Activated T-helper 17 cell treated with anti-CD3 and anti-CD28 coated beads, Interleukin-2, amount 50 U/mL, for 72 hours (primary cell): ENCODE data around the gene DHRS7B. TPM values are rescaled to one million over a fixed set of nuclear protein-coding genes. Genes with fewer than 3 reads are reported as not detected.

Source experiments
- ATAC-seq: fragments of 150-1000 bp; cut with Tn5 transposase; replicated peaks from 2 replicates; pipeline ENCODE4 v1.10.0; 2021; ENCODE audit warnings: mild to moderate bottlenecking, moderate library complexity
- H3K27ac Mint-ChIP-seq: one replicate; pipeline ENCODE4 v1.8.0; 2022; ENCODE audit warnings: mixed read lengths
- H3K27me3 Mint-ChIP-seq: one replicate; pipeline ENCODE4 v1.8.0; 2022; ENCODE audit warnings: mixed read lengths
- H3K36me3 Mint-ChIP-seq: one replicate; pipeline ENCODE4 v1.8.0; 2022; ENCODE audit warnings: low read depth, mild to moderate bottlenecking, mixed read lengths
- H3K4me1 Mint-ChIP-seq: one replicate; pipeline ENCODE4 v1.8.0; 2022; ENCODE audit warnings: mixed read lengths
- H3K4me3 Mint-ChIP-seq: one replicate; pipeline ENCODE4 v1.8.0; 2022; ENCODE audit warnings: mild to moderate bottlenecking, mixed read lengths
- H3K9me3 Mint-ChIP-seq: one replicate; pipeline ENCODE4 v1.8.0; 2022; ENCODE audit warnings: mixed read lengths
- total RNA-seq, 2 donors: library from RNA; stranded (reverse); gene quantifications; one replicate each; pipeline ENCODE4 v1.2.3, GENCODE V29; 2022

DHRS7B gene
- total RNA-seq, 2 donors from 2014 or later: 7.3 to 16.9 TPM

GRCh38 chr17:21157586-21158370, 31.0 kb downstream of the DHRS7B start:
- ATAC-seq: peak; percentile 86
- Mint-ChIP-seq H3K27me3 (no peaks in the 10 kb centered on the region), H3K27ac (peak overlapping the region; percentile 35), H3K4me3 (no peak overlapping the region), H3K9me3 (peaks cover 11% of the 10 kb centered on the region), H3K4me1 (peaks cover 11% of the 10 kb centered on the region), H3K36me3 (no peaks in the 10 kb centered on the region)

- H3K4me3 Mint-ChIP-seq: no peak overlapping the region
- no peaks in the 10 kb centered on the region for H3K9me3 Mint-ChIP-seq
- H3K4me1 Mint-ChIP-seq: peaks cover 11% of the 10 kb centered on the region
- H3K36me3 Mint-ChIP-seq: no peaks in the 10 kb centered on the region
- H3K27me3 Mint-ChIP-seq: no peaks in the 10 kb centered on the region
- no peak overlapping the region for H3K27ac Mint-ChIP-seq
- no peak for ATAC-seq
Measured at GRCh38 chr17:21160401-21160800, 33.6 kb downstream of the DHRS7B start.

GRCh38 chr17:21161498-21162393, 35.0 kb downstream of the DHRS7B start:
- Mint-ChIP-seq H3K27me3 (no peaks in the 10 kb centered on the region), H3K27ac (no peak overlapping the region), H3K36me3 (no peaks in the 10 kb centered on the region), H3K9me3 (no peaks in the 10 kb centered on the region), H3K4me1 (peaks cover 11% of the 10 kb centered on the region), H3K4me3 (no peak overlapping the region)
- ATAC-seq: no peak

GRCh38 chr17:21162394-21162775, 35.6 kb downstream of the DHRS7B start:
- H3K27ac Mint-ChIP-seq: no peak overlapping the region
- H3K36me3 Mint-ChIP-seq: no peaks in the 10 kb centered on the region
- H3K4me1 Mint-ChIP-seq: peaks cover 11% of the 10 kb centered on the region
- no peak for ATAC-seq
- H3K4me3 Mint-ChIP-seq: no peak overlapping the region
- no peaks in the 10 kb centered on the region for H3K9me3 Mint-ChIP-seq
- H3K27me3 Mint-ChIP-seq: no peaks in the 10 kb centered on the region

- H3K27me3 Mint-ChIP-seq: no peaks in the 10 kb centered on the region
- H3K36me3 Mint-ChIP-seq: no peaks in the 10 kb centered on the region
- peaks cover 7% of the 10 kb centered on the region for H3K4me1 Mint-ChIP-seq
- H3K4me3 Mint-ChIP-seq: no peak overlapping the region
- no peak for ATAC-seq
- H3K9me3 Mint-ChIP-seq: no peaks in the 10 kb centered on the region
- no peak overlapping the region for H3K27ac Mint-ChIP-seq
Measured at GRCh38 chr17:21163101-21163500, 36.3 kb downstream of the DHRS7B start.

- H3K9me3 Mint-ChIP-seq: no peaks in the 10 kb centered on the region
- no peak overlapping the region for H3K4me3 Mint-ChIP-seq
- H3K27me3 Mint-ChIP-seq: no peaks in the 10 kb centered on the region
- H3K36me3 Mint-ChIP-seq: no peaks in the 10 kb centered on the region
- no peak for ATAC-seq
- H3K27ac Mint-ChIP-seq: no peak overlapping the region
- no peaks in the 10 kb centered on the region for H3K4me1 Mint-ChIP-seq
Measured at GRCh38 chr17:21164216-21164615, 37.5 kb downstream of the DHRS7B start.

- no peak overlapping the region for H3K4me3 Mint-ChIP-seq
- no peaks in the 10 kb centered on the region for H3K4me1 Mint-ChIP-seq
- ATAC-seq: no peak
Measured at GRCh38 chr17:21164620-21165019, 37.9 kb downstream of the DHRS7B start.

GRCh38 chr17:21165922-21166594, 39.3 kb downstream of the DHRS7B start:
- Mint-ChIP-seq H3K36me3 (no peaks in the 10 kb centered on the region), H3K9me3 (no peaks in the 10 kb centered on the region)
- ATAC-seq: no peak

More at GRCh38 chr17:21164620-21165019, 37.9 kb downstream of the DHRS7B start:
- H3K9me3 Mint-ChIP-seq: no peaks in the 10 kb centered on the region
- H3K36me3 Mint-ChIP-seq: no peaks in the 10 kb centered on the region
- H3K27ac Mint-ChIP-seq: no peak overlapping the region
- H3K27me3 Mint-ChIP-seq: no peaks in the 10 kb centered on the region

GRCh38 chr17:21166595-21167210, 39.9 kb downstream of the DHRS7B start:
- no peak overlapping the region for H3K4me3 Mint-ChIP-seq
- H3K27ac Mint-ChIP-seq: no peak overlapping the region
- peaks cover 3% of the 10 kb centered on the region for H3K36me3 Mint-ChIP-seq
- ATAC-seq: no peak
- H3K27me3 Mint-ChIP-seq: no peaks in the 10 kb centered on the region
- H3K4me1 Mint-ChIP-seq: peaks cover 16% of the 10 kb centered on the region
- H3K9me3 Mint-ChIP-seq: no peaks in the 10 kb centered on the region

More at GRCh38 chr17:21165922-21166594, 39.3 kb downstream of the DHRS7B start:
- Mint-ChIP-seq H3K4me3 (no peak overlapping the region), H3K27ac (no peak overlapping the region), H3K27me3 (no peaks in the 10 kb centered on the region), H3K4me1 (peaks cover 10% of the 10 kb centered on the region)

GRCh38 chr17:21167303-21167702, 40.5 kb downstream of the DHRS7B start:
- Mint-ChIP-seq H3K27me3 (no peaks in the 10 kb centered on the region), H3K36me3 (peaks cover 8% of the 10 kb centered on the region), H3K4me3 (no peak overlapping the region), H3K4me1 (peaks cover 20% of the 10 kb centered on the region), H3K27ac (peak overlapping the region; percentile 8), H3K9me3 (no peaks in the 10 kb centered on the region)
- no peak for ATAC-seq

GRCh38 chr17:21168555-21168865, 41.7 kb downstream of the DHRS7B start:
- ATAC-seq: no peak
- Mint-ChIP-seq H3K4me1 (peaks cover 20% of the 10 kb centered on the region), H3K27me3 (no peaks in the 10 kb centered on the region), H3K36me3 (peaks cover 14% of the 10 kb centered on the region), H3K9me3 (no peaks in the 10 kb centered on the region), H3K4me3 (no peak overlapping the region), H3K27ac (no peak overlapping the region)

- Mint-ChIP-seq H3K4me3 (no peak overlapping the region), H3K27ac (no peak overlapping the region), H3K27me3 (no peaks in the 10 kb centered on the region), H3K9me3 (no peaks in the 10 kb centered on the region), H3K4me1 (peaks cover 20% of the 10 kb centered on the region), H3K36me3 (peaks cover 14% of the 10 kb centered on the region)
- no peak for ATAC-seq
Measured at GRCh38 chr17:21169496-21169895, 42.7 kb downstream of the DHRS7B start.

- Mint-ChIP-seq H3K27ac (peak overlapping the region; percentile 74), H3K27me3 (no peaks in the 10 kb centered on the region), H3K9me3 (no peaks in the 10 kb centered on the region), H3K4me1 (peaks cover 20% of the 10 kb centered on the region), H3K4me3 (no peak overlapping the region), H3K36me3 (peaks cover 14% of the 10 kb centered on the region)
- no peak for ATAC-seq
Measured at GRCh38 chr17:21170809-21171208, 44.0 kb downstream of the DHRS7B start.

- Mint-ChIP-seq H3K36me3 (peaks cover 14% of the 10 kb centered on the region), H3K9me3 (no peaks in the 10 kb centered on the region), H3K27me3 (no peaks in the 10 kb centered on the region), H3K4me3 (peak overlapping the region; percentile 6), H3K4me1 (peaks cover 20% of the 10 kb centered on the region), H3K27ac (peak overlapping the region; percentile 74)
- peak; percentile 81 for ATAC-seq
Measured at GRCh38 chr17:21171309-21171922, 44.7 kb downstream of the DHRS7B start.
